Measurements from ENCODE around the gene ABCA10. TPM values are rescaled to one million over a fixed set of nuclear protein-coding genes. Genes with fewer than 3 reads are reported as not detected.
A peak's percentile ranks its signal among the peaks of the same experiment; 100 is the strongest.
"Not testable (repeated sequence)": the region's sequence is repeated elsewhere in the genome, so short reads cannot be mapped to it uniquely, and the experiment has no call there.

ABCA10 gene, protein sequence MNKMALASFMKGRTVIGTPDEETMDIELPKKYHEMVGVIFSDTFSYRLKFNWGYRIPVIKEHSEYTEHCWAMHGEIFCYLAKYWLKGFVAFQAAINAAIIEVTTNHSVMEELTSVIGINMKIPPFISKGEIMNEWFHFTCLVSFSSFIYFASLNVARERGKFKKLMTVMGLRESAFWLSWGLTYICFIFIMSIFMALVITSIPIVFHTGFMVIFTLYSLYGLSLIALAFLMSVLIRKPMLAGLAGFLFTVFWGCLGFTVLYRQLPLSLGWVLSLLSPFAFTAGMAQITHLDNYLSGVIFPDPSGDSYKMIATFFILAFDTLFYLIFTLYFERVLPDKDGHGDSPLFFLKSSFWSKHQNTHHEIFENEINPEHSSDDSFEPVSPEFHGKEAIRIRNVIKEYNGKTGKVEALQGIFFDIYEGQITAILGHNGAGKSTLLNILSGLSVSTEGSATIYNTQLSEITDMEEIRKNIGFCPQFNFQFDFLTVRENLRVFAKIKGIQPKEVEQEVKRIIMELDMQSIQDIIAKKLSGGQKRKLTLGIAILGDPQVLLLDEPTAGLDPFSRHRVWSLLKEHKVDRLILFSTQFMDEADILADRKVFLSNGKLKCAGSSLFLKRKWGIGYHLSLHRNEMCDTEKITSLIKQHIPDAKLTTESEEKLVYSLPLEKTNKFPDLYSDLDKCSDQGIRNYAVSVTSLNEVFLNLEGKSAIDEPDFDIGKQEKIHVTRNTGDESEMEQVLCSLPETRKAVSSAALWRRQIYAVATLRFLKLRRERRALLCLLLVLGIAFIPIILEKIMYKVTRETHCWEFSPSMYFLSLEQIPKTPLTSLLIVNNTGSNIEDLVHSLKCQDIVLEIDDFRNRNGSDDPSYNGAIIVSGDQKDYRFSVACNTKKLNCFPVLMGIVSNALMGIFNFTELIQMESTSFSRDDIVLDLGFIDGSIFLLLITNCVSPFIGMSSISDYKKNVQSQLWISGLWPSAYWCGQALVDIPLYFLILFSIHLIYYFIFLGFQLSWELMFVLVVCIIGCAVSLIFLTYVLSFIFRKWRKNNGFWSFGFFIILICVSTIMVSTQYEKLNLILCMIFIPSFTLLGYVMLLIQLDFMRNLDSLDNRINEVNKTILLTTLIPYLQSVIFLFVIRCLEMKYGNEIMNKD (N-terminal part only)
- 0.55 TPM in 1 of 2 replicates, not detected in the other for total RNA-seq

GRCh38 chr17:69228576-69228975 lies at the start of gene ABCA10:
Gene ABCA10, minus strand, starts transcription at chr17:69228824. Its CDS starts 3,466 bp downstream, at chr17:69225358.
- no peak for DNase-seq (ENCODE audit: low read depth)

DNA sequence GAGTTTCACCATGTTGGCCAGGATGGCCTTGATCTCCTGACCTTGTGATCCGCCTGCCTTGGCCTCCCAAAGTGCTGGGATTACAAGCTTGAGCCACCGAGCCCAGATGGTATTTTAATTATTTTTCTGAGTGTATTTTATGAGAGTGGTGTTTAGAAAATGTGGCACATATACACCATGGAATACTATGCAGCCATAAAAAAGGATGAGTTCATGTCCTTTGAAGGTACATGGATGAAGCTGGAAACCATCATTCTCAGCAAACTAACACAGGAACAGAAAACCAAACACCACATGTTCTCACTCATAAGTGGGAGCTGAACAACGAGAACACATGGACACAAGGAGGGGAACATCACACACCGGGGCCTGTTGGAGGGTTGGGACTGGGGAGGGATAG lies 47.7 kb upstream of the ABCA10 start:
- DNase-seq (ENCODE audit: low read depth), result not testable (repeated sequence)

DNA sequence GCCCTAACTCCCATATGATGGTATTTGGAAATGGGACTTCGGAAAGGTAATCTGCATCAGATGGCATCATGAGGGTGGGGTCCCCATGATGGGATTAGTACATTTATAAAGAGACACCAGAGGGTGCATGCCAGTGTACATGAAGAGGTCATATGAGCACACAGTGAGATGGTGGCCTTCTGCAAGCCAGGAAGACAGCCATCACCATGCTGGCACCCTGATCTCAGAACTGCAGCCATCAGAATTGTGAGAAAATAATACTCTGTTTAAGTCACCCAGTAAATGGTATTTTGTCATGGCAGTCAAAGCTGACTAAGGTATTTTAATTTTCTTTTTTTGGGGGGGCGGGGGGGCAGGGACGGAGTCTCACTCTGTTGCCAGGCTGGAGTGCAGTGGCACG lies 47.1 kb upstream of the ABCA10 start:
- no peak for DNase-seq (ENCODE audit: low read depth)

DNA sequence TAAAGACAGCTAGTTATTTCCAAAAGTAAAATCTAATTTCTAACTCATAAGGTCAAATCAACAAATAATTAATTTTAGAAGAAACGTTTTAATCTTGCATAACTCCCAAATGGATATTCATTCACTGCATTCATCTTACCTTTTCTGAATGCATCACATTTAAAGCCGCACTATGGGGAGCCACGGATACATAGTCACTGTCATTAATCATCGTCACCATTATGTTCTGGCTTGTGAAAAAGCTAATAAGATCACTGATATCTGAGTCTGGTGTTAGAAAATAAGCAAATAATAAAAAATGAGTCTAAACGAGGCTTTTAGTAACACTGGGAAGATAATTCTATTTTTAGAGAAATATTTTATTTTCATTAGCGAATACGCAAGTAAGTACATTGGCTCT lies 42.4 kb upstream of the ABCA10 start:
- DNase-seq (ENCODE audit: low read depth), result no peak

DNA sequence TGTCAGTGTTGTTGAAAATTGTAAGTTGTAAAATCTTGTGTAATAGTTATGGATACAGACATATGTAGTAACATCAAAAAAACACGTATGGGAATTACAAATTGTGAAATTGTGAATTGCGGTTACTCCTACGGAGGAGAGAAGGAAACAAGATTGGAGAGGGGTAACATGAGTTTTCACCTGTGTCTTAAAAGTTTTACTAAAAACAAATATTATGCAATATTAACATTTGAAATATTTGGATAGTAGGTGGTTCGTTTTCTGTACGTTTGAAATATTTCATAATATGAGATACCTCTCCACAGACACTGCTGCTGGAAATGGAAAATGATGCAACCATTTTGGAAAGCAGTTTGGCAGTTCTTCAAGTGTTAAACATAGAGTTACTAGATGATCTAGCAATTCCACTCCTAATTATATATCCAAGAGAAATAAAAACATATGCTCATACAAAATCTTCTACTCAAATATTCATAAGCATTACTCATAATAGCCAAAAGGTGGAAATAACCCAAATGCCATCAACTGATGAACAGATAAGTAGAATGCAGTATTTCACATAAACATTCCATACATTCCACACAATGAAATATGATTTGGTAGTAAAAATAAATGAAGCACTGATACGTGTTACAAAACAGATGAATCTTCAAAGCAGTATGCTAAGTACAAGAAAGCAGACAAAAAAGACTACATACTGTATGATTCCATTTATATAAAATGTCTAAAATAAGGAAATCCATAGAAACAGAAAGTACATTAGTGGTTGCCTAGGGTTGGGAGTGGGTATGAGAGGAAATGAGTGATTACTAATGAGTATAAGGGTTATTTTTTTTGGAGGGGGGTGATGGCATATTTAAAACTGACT lies 40.7 kb upstream of the ABCA10 start:
- DNase-seq (ENCODE audit: low read depth), result no peak

GRCh38 chr17:69268543-69269014 lies 40.0 kb upstream of the ABCA10 start:
- no peak for DNase-seq (ENCODE audit: low read depth)

- no peak for DNase-seq (ENCODE audit: low read depth)
These were observed 38.6 kb upstream of the ABCA10 start for GRCh38 chr17:69267219-69267618.

GRCh38 chr17:69265873-69266272 lies 37.2 kb upstream of the ABCA10 start:
- no peak for DNase-seq (ENCODE audit: low read depth)

DNA sequence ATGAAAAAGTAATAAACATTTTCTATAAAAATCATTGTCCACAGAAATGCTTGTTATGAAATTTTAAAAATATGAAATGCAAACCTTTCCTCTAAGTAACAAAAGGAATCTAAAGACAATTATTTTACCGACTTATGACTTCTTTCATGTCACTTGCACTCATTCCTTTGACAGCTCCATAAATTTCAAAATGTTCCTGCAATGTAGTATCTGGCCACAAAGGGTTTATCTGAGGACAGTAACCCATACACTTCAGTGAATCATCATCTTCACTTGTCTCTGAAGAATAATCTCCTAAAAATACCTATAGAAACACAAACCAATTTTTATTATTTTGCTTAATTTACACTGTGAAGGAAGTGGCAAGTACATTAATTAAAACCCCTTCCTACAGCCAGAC lies 25.6 kb upstream of the ABCA10 start:
- DNase-seq (ENCODE audit: low read depth), result peak; percentile 22

- no peak for DNase-seq (ENCODE audit: low read depth)
These were observed 22.0 kb upstream of the ABCA10 start for GRCh38 chr17:69250641-69251040.

DNA sequence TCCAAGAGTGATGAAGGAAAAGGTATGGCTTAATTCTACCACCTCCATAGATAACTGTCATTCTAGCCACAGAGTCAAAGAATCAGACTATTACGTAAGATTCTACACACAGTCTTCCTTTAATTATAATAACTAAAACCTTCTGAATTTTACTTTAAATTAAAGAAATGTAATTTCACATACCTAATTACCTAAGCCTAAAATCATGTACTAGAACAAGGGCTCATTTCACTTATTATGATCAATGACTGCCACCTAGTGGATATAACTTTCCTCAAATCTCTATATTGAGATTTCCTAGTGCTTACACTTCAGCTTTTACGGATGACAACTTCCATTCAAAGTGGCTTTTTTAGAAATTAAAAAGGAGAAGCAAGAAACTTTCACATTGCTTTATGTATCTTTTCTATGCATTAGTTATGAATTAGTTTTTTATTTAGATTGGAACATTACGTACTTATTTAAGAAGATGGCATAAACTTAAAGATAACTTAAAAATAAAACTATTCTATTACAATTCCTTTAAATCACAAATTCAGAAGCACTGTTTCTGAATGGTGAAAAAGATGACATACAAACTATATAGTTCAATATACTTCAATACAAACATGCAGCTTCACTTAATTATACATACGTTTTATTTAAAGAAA lies 18.2 kb upstream of the ABCA10 start:
- DNase-seq (ENCODE audit: low read depth), result peak; percentile 67

- no peak for DNase-seq (ENCODE audit: low read depth)
These were observed 17.6 kb upstream of the ABCA10 start for GRCh38 chr17:69246202-69246601.

DNA sequence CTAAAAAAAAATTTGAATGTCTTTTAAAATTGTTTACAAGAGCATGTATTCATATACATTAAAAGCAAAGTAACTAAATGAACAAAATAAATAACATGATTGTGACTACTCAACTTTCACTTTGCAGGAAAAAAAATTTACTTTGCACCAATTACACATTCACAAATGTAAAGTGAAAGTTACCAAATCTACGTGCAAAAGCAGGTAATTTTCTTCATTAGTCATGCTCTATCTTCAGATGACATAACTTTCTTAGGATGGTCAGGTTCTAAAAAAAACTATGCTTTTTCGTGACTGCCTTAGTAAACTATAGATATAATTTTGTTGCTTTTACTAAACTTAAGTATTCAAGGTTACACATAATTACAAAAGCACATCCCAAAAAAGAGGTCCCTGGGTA lies 17.0 kb upstream of the ABCA10 start:
- DNase-seq (ENCODE audit: low read depth), result no peak

DNA sequence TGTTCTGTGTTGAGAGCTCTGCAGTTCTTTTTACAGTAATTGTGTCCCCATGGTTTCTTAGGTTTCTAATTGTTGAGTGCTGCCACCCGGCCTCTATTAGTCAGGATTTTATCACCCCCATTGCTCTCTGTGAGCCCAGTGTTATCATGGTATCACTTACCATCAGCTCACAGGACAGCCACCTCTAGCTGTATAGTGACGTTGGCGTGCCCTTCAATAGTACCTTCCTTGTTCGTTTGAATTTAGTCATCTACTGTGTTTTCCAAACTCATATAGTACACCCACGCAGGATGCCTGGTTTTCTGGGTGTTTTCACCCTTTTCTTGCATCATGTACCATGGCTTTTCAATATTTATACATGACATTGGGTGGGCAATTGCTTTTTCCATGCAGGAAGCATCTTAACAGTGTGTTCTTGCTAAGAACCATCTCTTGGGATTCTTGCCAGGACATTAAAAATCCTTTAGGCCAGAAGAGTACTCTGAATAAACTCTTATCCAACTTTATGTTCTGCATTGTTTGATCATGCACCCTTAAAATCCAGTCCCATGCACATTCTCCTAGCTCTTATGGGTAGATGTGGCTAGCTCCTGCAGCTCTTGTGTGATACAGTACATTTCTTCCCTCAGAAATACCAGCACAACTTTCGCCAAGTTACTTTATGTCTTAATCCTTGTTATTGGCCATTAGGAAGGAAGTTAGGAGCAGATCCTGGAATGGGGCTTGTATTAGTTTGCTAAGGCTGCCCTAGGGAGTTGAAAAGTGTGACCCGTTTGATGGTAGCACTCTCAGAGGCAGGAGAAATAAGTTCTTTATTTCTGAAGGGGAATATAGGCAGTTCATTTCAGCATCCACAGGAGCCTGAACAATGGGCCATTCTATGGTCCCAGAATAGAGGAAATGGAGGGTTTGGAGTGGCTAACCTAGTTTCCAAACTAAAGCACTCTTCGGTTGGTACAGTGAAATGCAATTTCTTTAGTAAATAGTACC lies 11.3 kb upstream of the ABCA10 start:
- no peak for DNase-seq (ENCODE audit: low read depth)

DNA sequence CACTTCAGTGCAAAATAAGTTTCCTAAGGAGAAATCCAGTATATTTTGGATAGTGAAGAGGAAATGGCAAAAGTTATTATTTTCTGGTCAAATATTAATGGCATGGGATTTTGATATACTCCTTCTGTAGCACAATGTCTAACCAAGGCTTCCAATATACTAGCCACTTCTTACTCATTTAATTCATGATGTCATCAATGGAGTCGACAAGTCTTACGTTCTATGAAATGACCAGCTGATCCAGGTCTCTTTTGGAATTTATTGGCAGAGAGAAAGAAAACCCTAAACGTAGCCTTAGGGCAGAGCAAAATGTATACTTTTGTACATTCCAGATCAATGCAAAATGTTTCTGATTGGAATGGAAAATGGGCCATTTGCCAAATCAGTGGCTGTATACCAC lies 8.3 kb upstream of the ABCA10 start:
- no peak for DNase-seq (ENCODE audit: low read depth)

GRCh38 chr17:69236464-69236863 lies 7.8 kb upstream of the ABCA10 start:
- DNase-seq (ENCODE audit: low read depth), result no peak

GRCh38 chr17:69235338-69236058 lies 6.9 kb upstream of the ABCA10 start:
- peak; percentile 64 for DNase-seq (ENCODE audit: low read depth)

- no peak for DNase-seq (ENCODE audit: low read depth)
These were observed 4.0 kb upstream of the ABCA10 start for GRCh38 chr17:69232650-69233049.

DNA sequence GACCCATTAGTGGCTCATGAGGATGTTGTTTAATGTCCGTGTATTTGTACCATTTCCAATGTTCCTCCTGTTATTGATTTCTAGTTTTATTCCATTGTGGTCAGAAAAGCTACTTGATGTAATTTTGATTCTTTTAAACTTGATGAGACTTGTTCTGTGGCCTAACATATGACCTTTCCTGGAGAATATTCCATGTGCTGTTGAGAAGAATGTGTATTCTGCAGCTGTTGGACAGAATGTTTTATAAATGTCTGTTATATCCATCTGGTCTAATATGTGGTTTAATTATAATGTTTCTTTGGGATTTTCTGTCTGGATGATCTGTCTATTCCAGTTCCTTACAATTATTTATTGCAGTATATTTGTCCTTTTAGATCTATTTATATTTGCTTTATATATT lies 2.9 kb upstream of the ABCA10 start:
- DNase-seq (ENCODE audit: low read depth), result no peak
